Measurements from ENCODE around the gene SYDE1.

DNA sequence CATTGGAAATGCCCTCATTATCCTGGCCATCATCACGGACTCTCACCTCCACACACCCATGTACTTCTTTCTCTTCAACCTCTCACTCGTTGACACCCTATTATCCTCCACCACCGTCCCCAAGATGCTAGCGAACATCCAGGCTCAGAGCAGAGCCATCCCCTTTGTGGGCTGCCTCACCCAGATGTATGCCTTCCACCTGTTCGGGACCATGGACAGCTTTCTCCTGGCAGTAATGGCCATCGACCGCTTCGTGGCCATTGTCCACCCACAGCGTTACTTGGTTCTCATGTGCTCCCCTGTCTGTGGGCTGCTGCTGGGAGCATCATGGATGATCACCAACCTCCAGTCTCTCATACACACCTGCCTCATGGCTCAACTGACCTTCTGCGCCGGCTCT, 20.0 kb upstream of the SYDE1 start:
- TF ChIP-seq, protein P1, sequence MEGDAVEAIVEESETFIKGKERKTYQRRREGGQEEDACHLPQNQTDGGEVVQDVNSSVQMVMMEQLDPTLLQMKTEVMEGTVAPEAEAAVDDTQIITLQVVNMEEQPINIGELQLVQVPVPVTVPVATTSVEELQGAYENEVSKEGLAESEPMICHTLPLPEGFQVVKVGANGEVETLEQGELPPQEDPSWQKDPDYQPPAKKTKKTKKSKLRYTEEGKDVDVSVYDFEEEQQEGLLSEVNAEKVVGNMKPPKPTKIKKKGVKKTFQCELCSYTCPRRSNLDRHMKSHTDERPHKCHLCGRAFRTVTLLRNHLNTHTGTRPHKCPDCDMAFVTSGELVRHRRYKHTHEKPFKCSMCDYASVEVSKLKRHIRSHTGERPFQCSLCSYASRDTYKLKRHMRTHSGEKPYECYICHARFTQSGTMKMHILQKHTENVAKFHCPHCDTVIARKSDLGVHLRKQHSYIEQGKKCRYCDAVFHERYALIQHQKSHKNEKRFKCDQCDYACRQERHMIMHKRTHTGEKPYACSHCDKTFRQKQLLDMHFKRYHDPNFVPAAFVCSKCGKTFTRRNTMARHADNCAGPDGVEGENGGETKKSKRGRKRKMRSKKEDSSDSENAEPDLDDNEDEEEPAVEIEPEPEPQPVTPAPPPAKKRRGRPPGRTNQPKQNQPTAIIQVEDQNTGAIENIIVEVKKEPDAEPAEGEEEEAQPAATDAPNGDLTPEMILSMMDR (IDR thresholded peaks at IDR 0.05): no peak
- no peak for TF ChIP-seq EP300 (IDR thresholded peaks at IDR 0.05)
- TF ChIP-seq POLR2A (IDR thresholded peaks at IDR 0.05): no peak
